Calu3 (cell line): ENCODE data around the gene BCL11A. TPM values are rescaled to one million over a fixed set of nuclear protein-coding genes. Genes with fewer than 3 reads are reported as not detected.

Source experiments
- BruUV-seq: library from RNA; stranded (reverse); fragments of 400-500 nt; replicated peaks from 2 replicates; lab custom pipeline; 2021; lab: Mats Ljungman, UMichigan
- CTCF ChIA-PET: fragments of 300-600 bp; sonication (Branson Sonifier 250); formaldehyde crosslinking; loops from one replicate; lab custom pipeline; 2022; ENCODE audit warnings: antibody characterized with exemption; lab: Charles Lee
- DNase-seq: peaks from one replicate; pipeline ENCODE4 v3.0.0; 2022
- H3K27ac Mint-ChIP-seq: one replicate; pipeline ENCODE4 v1.8.0; 2022; ENCODE audit warnings: mixed read lengths; ENCODE audit not compliant: unreplicated experiment
- H3K27me3 Mint-ChIP-seq: one replicate; pipeline ENCODE4 v1.8.0; 2022; ENCODE audit warnings: mixed read lengths; ENCODE audit not compliant: unreplicated experiment
- H3K36me3 Mint-ChIP-seq: one replicate; pipeline ENCODE4 v1.8.0; 2022; ENCODE audit warnings: mild to moderate bottlenecking, moderate library complexity, mixed read lengths; ENCODE audit not compliant: insufficient read depth, unreplicated experiment
- H3K4me1 Mint-ChIP-seq: one replicate; pipeline ENCODE4 v1.8.0; 2022; ENCODE audit warnings: mild to moderate bottlenecking, low read depth, mixed read lengths; ENCODE audit not compliant: unreplicated experiment
- H3K4me3 Mint-ChIP-seq: one replicate; pipeline ENCODE4 v1.8.0; 2022; ENCODE audit warnings: mild to moderate bottlenecking, low read depth, moderate library complexity, mixed read lengths; ENCODE audit not compliant: unreplicated experiment
- H3K9me3 Mint-ChIP-seq: one replicate; pipeline ENCODE4 v1.8.0; 2022; ENCODE audit warnings: low read depth, mixed read lengths; ENCODE audit not compliant: unreplicated experiment
- CTCF ChIP-seq: fragments of 200-600 bp; IDR thresholded peaks from one replicate; pipeline ENCODE4 v1.8.0; 2022; ENCODE audit warnings: antibody characterized with exemption; ENCODE audit not compliant: unreplicated experiment
- intact Hi-C: fragments of 100-400 bp; cut with micrococcal nuclease; formaldehyde crosslinking; loops from one replicate; pipeline ENCODE4 v1.10.0; 2022; ENCODE audit not compliant: unreplicated experiment
- total RNA-seq: library from RNA; stranded (reverse); gene quantifications from 2 replicates; pipeline ENCODE4 v1.2.3, GENCODE V29; 2022

BCL11A gene
- total RNA-seq, 1 experiment from 2014 or later, result 8.5 TPM

DNA sequence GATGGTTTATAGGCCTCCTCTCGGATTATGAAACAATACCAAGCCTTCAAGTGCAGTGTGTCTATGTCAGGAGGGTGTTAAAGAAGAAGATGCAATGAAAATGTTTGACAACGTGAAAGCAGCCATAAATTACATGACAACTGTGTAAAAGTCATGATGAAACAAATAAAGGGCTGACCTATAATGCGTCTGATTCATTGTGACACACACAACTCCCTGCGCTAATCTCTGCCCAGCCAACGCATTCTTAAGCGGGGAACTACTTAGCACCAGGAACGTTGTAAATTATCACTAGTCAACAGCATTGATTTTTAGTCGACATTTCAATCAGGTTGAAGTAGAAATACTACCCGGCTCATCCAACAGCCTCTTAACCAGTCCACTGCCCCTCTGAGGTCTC is 26.8 kb downstream of the BCL11A start:
- Mint-ChIP-seq H3K27me3 (peaks cover 55% of the 10 kb centered on the region), H3K9me3 (no peaks in the 10 kb centered on the region), H3K27ac (no peak overlapping the region), H3K4me1 (peaks cover 22% of the 10 kb centered on the region), H3K36me3 (peaks cover 6% of the 10 kb centered on the region), H3K4me3 (no peak overlapping the region)
- no TSS peak for BruUV-seq
- TF ChIP-seq CTCF, result no peak
- CTCF ChIA-PET, result interaction anchor here (0.7 kb wide), 1 partner anchor 55 kb away, joined by 3 read pairs; no protein-coding TSS in a partner anchor
- intact Hi-C loops, result no loop called here
- DNase-seq, result no peak

- Mint-ChIP-seq H3K9me3 (no peaks in the 10 kb centered on the region), H3K27me3 (peaks cover 47% of the 10 kb centered on the region), H3K36me3 (peaks cover 4% of the 10 kb centered on the region), H3K27ac (no peak overlapping the region), H3K4me3 (no peak overlapping the region), H3K4me1 (peaks cover 15% of the 10 kb centered on the region)
- no peak for TF ChIP-seq CTCF
- DNase-seq, result no peak
- CTCF ChIA-PET, result no interaction called here
- no TSS peak for BruUV-seq
- intact Hi-C loops, result no loop called here
These were observed 27.6 kb downstream of the BCL11A start for GRCh38 chr2:60525899-60526298.

DNA sequence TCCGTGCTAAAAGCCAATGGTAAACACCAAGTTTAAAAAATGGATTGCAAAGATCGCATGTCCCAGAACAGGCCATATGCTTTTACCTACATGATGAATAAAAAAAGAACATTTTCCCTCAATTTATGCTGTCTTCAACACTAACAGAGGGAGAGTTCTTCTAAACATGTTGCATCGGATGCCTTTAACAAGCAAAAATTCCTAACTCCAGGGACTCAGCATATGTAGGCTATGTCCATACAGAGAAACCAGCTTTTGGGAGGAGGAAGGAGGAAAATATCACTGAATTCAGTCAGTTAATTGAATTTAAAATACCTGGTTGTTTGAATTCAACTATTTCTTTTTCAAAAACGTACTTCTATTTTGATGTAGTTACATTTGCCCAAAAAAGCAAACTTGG is 28.6 kb downstream of the BCL11A start:
- CTCF ChIA-PET, result no interaction called here
- TF ChIP-seq CTCF, result no peak
- Mint-ChIP-seq H3K4me1 (peaks cover 5% of the 10 kb centered on the region), H3K4me3 (no peak overlapping the region), H3K9me3 (no peaks in the 10 kb centered on the region), H3K27ac (no peak overlapping the region), H3K36me3 (no peaks in the 10 kb centered on the region), H3K27me3 (peaks cover 37% of the 10 kb centered on the region)
- no peak for DNase-seq
- no TSS peak for BruUV-seq
- intact Hi-C loops, result no loop called here

DNA sequence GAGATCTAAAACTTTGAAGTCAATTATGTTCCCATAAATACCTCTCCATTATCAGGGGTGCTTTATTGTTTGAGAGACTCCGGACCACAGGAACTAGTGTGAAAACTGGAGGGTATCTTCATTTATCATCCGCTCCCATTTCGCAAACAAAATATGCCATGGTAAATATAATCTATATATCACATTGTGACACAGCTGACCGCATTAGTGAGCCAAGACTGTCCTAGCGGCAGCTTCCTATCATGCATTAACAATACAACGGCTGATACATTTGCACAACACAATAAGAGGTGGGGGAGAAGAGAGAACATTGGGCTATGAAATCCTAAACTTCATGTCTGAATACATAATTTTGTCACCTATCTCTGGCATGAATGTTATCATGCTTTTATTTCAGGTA is 29.5 kb downstream of the BCL11A start:
- BruUV-seq, result no TSS peak
- H3K27ac Mint-ChIP-seq, result no peak overlapping the region
- no peaks in the 10 kb centered on the region for H3K4me1 Mint-ChIP-seq
- TF ChIP-seq CTCF, result no peak
- H3K9me3 Mint-ChIP-seq, result no peaks in the 10 kb centered on the region
- H3K36me3 Mint-ChIP-seq, result no peaks in the 10 kb centered on the region
- peaks cover 34% of the 10 kb centered on the region for H3K27me3 Mint-ChIP-seq
- H3K4me3 Mint-ChIP-seq, result no peak overlapping the region
- intact Hi-C loops, result no loop called here
- CTCF ChIA-PET, result no interaction called here
- DNase-seq, result no peak
